Smooth muscle cell (in vitro differentiated cells): ENCODE measurements around the gene RCE1. TPM values are rescaled to one million over a fixed set of nuclear protein-coding genes. Genes with fewer than 3 reads are reported as not detected.
"Not testable (repeated sequence)": the region's sequence is repeated elsewhere in the genome, so short reads cannot be mapped to it uniquely, and the experiment has no call there.

Experiments used
- DNase-seq: peaks from one replicate; lab custom pipeline; 2025; ENCODE audit not compliant: unreplicated experiment; lab: John Stamatoyannopoulos, UW
- H2AFZ ChIP-seq: fragments of 200-600 bp; sonication (generic); 2 replicates; pipeline ENCODE4 v1.6.0; 2016; ENCODE audit warnings: antibody characterized with exemption, low read depth, mild to moderate bottlenecking
- H3F3A ChIP-seq: fragments of 200-600 bp; sonication (generic); 2 replicates; pipeline ENCODE4 v1.6.0; 2017; ENCODE audit warnings: antibody characterized with exemption, low read depth
- H3K27ac ChIP-seq: fragments of 200-600 bp; sonication (generic); 2 replicates; pipeline ENCODE4 v1.5.1; 2016; ENCODE audit warnings: low read depth, mild to moderate bottlenecking
- H3K27me3 ChIP-seq: fragments of 200-600 bp; sonication (generic); 2 replicates; pipeline ENCODE4 v1.6.1; 2016; ENCODE audit warnings: low read depth, mild to moderate bottlenecking
- H3K36me3 ChIP-seq: fragments of 200-600 bp; sonication (generic); 2 replicates; pipeline ENCODE4 v1.5.1; 2016; ENCODE audit warnings: low read depth
- H3K4me1 ChIP-seq: fragments of 200-600 bp; sonication (generic); 2 replicates; pipeline ENCODE4 v1.5.1; 2016; ENCODE audit warnings: low read depth
- H3K4me2 ChIP-seq: fragments of 200-600 bp; sonication (generic); 2 replicates; pipeline ENCODE4 v1.6.0; 2016; ENCODE audit warnings: mild to moderate bottlenecking
- H3K4me3 ChIP-seq: fragments of 200-600 bp; sonication (generic); 2 replicates; pipeline ENCODE4 v1.5.1; 2016; ENCODE audit warnings: mild to moderate bottlenecking
- H3K79me2 ChIP-seq: fragments of 200-600 bp; sonication (generic); 2 replicates; pipeline ENCODE4 v1.6.0; 2016; ENCODE audit warnings: low read depth, mild to moderate bottlenecking
- H3K9ac ChIP-seq: fragments of 200-600 bp; sonication (generic); 2 replicates; pipeline ENCODE4 v1.6.0; 2016; ENCODE audit warnings: low read depth
- H3K9me3 ChIP-seq: fragments of 200-600 bp; sonication (generic); replicated peaks from 2 replicates; pipeline ENCODE4 v1.5.1; 2016; ENCODE audit warnings: low read depth
- H4K20me1 ChIP-seq: fragments of 200-600 bp; sonication (generic); 2 replicates; pipeline ENCODE4 v1.6.0; 2016; ENCODE audit warnings: low read depth
- CTCF ChIP-seq: fragments of 200-600 bp; sonication (generic); IDR thresholded peaks from 2 replicates; pipeline ENCODE4 v1.5.1; 2017; ENCODE audit warnings: borderline replicate concordance, mild to moderate bottlenecking, antibody characterized with exemption; ENCODE audit not compliant: insufficient read depth, poor library complexity, severe bottlenecking
- WGBS: methylation state at CpG from one replicate; pipeline ENCODE4 v1.1.7; 2016; ENCODE audit warnings: low lambda C conversion rate; 5-methylcytosine and 5-hydroxymethylcytosine counted together
- polyA plus RNA-seq: library from polyadenylated mRNA; unstranded; fragments of >200 nt; fragmentation: Nextera tagmentation; extraction: Ambion mirVana; gene quantifications from 2 replicates; pipeline ENCODE4 v1.2.1, GENCODE V29; 2016
- total RNA-seq: library from RNA; depleted of rRNA; stranded (reverse); fragments of >200 nt; gene quantifications from 2 replicates; pipeline ENCODE4 v1.2.3, GENCODE V29; 2014

The RCE1 gene
- total and polyA plus RNA-seq, 2 experiments from 2014 or later, result 25.2 to 33.5 TPM

- WGBS, result 12% methylated on average over 3 of the region's 3 CpGs
- H2AFZ ChIP-seq, result no peak overlapping the region
- H3K4me3 ChIP-seq, result no peak overlapping the region
- H3K79me2 ChIP-seq, result no peaks in the 10 kb centered on the region
- no peaks in the 10 kb centered on the region for H3K27me3 ChIP-seq
- H3K36me3 ChIP-seq, result no peaks in the 10 kb centered on the region
- H4K20me1 ChIP-seq, result peaks cover 3% of the 10 kb centered on the region
- H3K4me2 ChIP-seq, result peak overlapping the region; percentile 50
- no peak overlapping the region for H3K9ac ChIP-seq
- peaks cover 20% of the 10 kb centered on the region for H3K4me1 ChIP-seq
- no peaks in the 10 kb centered on the region for H3K9me3 ChIP-seq
- DNase-seq, result no peak
- peaks cover 15% of the 10 kb centered on the region for H3F3A ChIP-seq
- H3K27ac ChIP-seq, result peak overlapping the region; percentile 60
- no peak for TF ChIP-seq CTCF
These were observed 24.8 kb upstream of the RCE1 start for GRCh38 chr11:66818231-66818955.

GRCh38 chr11:66820381-66820780, 22.9 kb upstream of the RCE1 start:
- TF ChIP-seq CTCF, result no peak
- H3K4me3 ChIP-seq, result no peak overlapping the region
- no peaks in the 10 kb centered on the region for H3K36me3 ChIP-seq
- H4K20me1 ChIP-seq, result peaks cover 3% of the 10 kb centered on the region
- no peaks in the 10 kb centered on the region for H3K9me3 ChIP-seq
- no peaks in the 10 kb centered on the region for H3K79me2 ChIP-seq
- peak overlapping the region; percentile 65 for H3K27ac ChIP-seq
- no peaks in the 10 kb centered on the region for H3K27me3 ChIP-seq
- no peak for DNase-seq
- no peak overlapping the region for H2AFZ ChIP-seq
- WGBS, result 3% methylated on average over 3 of the region's 3 CpGs
- peak overlapping the region; percentile 67 for H3K4me2 ChIP-seq
- H3K4me1 ChIP-seq, result peaks cover 20% of the 10 kb centered on the region
- no peak overlapping the region for H3K9ac ChIP-seq
- peaks cover 15% of the 10 kb centered on the region for H3F3A ChIP-seq

- H3K27ac ChIP-seq, result peak overlapping the region; percentile 65
- DNase-seq, result no peak
- H3F3A ChIP-seq, result peaks cover 15% of the 10 kb centered on the region
- H3K9ac ChIP-seq, result no peak overlapping the region
- H2AFZ ChIP-seq, result no peak overlapping the region
- H3K9me3 ChIP-seq, result no peaks in the 10 kb centered on the region
- no peaks in the 10 kb centered on the region for H3K36me3 ChIP-seq
- H3K79me2 ChIP-seq, result no peaks in the 10 kb centered on the region
- H3K4me3 ChIP-seq, result no peak overlapping the region
- H3K27me3 ChIP-seq, result no peaks in the 10 kb centered on the region
- H3K4me1 ChIP-seq, result peaks cover 20% of the 10 kb centered on the region
- TF ChIP-seq CTCF, result no peak
- WGBS, result 3% methylated on average over 3 of the region's 3 CpGs
- H3K4me2 ChIP-seq, result peak overlapping the region; percentile 67
- H4K20me1 ChIP-seq, result peaks cover 3% of the 10 kb centered on the region
These were observed 22.3 kb upstream of the RCE1 start for GRCh38 chr11:66820901-66821300.

GRCh38 chr11:66823700-66824099, 19.5 kb upstream of the RCE1 start:
- H3K4me1 ChIP-seq, result peaks cover 8% of the 10 kb centered on the region
- no peaks in the 10 kb centered on the region for H3K9me3 ChIP-seq
- WGBS, result 100% methylated on average over 4 of the region's 4 CpGs
- H3K79me2 ChIP-seq, result no peaks in the 10 kb centered on the region
- no peaks in the 10 kb centered on the region for H3K27me3 ChIP-seq
- H3K27ac ChIP-seq, result no peak overlapping the region
- no peak for DNase-seq
- peaks cover 3% of the 10 kb centered on the region for H4K20me1 ChIP-seq
- H2AFZ ChIP-seq, result no peak overlapping the region
- peaks cover 11% of the 10 kb centered on the region for H3F3A ChIP-seq
- H3K9ac ChIP-seq, result no peak overlapping the region
- TF ChIP-seq CTCF, result no peak
- no peak overlapping the region for H3K4me3 ChIP-seq
- H3K4me2 ChIP-seq, result no peak overlapping the region
- no peaks in the 10 kb centered on the region for H3K36me3 ChIP-seq

- H3K27ac ChIP-seq, DNase-seq, H3K4me3 ChIP-seq, H4K20me1 ChIP-seq, H2AFZ ChIP-seq, H3K9ac ChIP-seq, H3K36me3 ChIP-seq, H3K4me2 ChIP-seq, H3K4me1 ChIP-seq, H3K9me3 ChIP-seq, H3K79me2 ChIP-seq, H3K27me3 ChIP-seq: not testable (repeated sequence)
- peaks cover 11% of the 10 kb centered on the region for H3F3A ChIP-seq
- WGBS, result 100% methylated on average over 4 of the region's 4 CpGs
These were observed 18.7 kb upstream of the RCE1 start for GRCh38 chr11:66824573-66824972.
